GM18502 (cell line): ENCODE measurements around the gene SCD5.

Experiments
- ATAC-seq: cut with Tn5 transposase; IDR thresholded peaks from one replicate; pipeline ENCODE4 v1.9.1; 2021; ENCODE audit warnings: mild to moderate bottlenecking; ENCODE audit not compliant: unreplicated experiment, poor library complexity

Gene SCD5

GRCh38 chr4:82645936-82646565, 152.5 kb downstream of the SCD5 start:
- no peak for ATAC-seq

GRCh38 chr4:82644734-82645126, 153.9 kb downstream of the SCD5 start:
- ATAC-seq: no peak

GRCh38 chr4:82643994-82644733, 154.4 kb downstream of the SCD5 start:
- no peak for ATAC-seq

- ATAC-seq: no peak
These were observed 156.3 kb downstream of the SCD5 start for GRCh38 chr4:82642331-82642730.

GRCh38 chr4:82640540-82640939, 158.1 kb downstream of the SCD5 start:
- no peak for ATAC-seq

GRCh38 chr4:82639971-82640370, 158.6 kb downstream of the SCD5 start:
- no peak for ATAC-seq

GRCh38 chr4:82638479-82638878, 160.1 kb downstream of the SCD5 start:
- ATAC-seq: no peak

GRCh38 chr4:82630079-82630478, 168.5 kb downstream of the SCD5 start:
- no peak for ATAC-seq

GRCh38 chr4:82629238-82630000, 169.2 kb downstream of the SCD5 start:
- no peak for ATAC-seq

- ATAC-seq: no peak
These were observed 172.2 kb downstream of the SCD5 start for GRCh38 chr4:82626251-82626868.

GRCh38 chr4:82624819-82625218, 173.8 kb downstream of the SCD5 start:
- ATAC-seq: no peak

GRCh38 chr4:82623121-82623683, 175.4 kb downstream of the SCD5 start:
- ATAC-seq: no peak

GRCh38 chr4:82621251-82621650, 177.3 kb downstream of the SCD5 start:
- no peak for ATAC-seq

- no peak for ATAC-seq
These were observed 178.4 kb downstream of the SCD5 start for GRCh38 chr4:82620126-82620735.

- no peak for ATAC-seq
These were observed 180.4 kb downstream of the SCD5 start for GRCh38 chr4:82618103-82618720.

GRCh38 chr4:82614838-82615449, 183.7 kb downstream of the SCD5 start:
- no peak for ATAC-seq

GRCh38 chr4:82613121-82613520, 185.5 kb downstream of the SCD5 start:
- no peak for ATAC-seq

- ATAC-seq: no peak
These were observed 186.6 kb downstream of the SCD5 start for GRCh38 chr4:82611982-82612381.

GRCh38 chr4:82611527-82611926, 187.1 kb downstream of the SCD5 start:
- ATAC-seq: no peak
